Amygdala (tissue), 56 donors: ENCODE data around the gene ALB.

Source experiments
- DNase-seq, 56 donors: peaks; one replicate each; lab custom pipeline; 2025; lab: John Stamatoyannopoulos, UW

Gene ALB

DNA sequence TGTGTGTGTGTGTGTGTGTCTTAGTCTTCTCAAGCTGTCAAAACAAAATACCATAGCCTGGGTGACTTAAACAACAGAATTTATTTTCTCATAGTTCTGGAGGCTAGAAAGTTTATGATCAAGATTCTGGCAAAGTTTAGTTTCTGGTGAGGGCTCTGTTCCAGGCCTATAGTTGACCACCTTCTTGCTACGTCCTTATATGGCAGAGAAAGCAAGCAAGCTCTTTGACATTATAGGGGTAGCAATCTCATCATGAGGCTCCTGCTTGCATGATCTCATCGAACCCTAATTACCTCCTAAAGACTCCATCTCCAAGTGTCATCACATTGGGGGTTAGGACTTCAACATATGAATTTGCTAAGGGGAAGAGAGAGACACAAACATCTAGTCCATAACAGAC lies 25.0 kb downstream of the ALB start:
- no peak for DNase-seq

DNA sequence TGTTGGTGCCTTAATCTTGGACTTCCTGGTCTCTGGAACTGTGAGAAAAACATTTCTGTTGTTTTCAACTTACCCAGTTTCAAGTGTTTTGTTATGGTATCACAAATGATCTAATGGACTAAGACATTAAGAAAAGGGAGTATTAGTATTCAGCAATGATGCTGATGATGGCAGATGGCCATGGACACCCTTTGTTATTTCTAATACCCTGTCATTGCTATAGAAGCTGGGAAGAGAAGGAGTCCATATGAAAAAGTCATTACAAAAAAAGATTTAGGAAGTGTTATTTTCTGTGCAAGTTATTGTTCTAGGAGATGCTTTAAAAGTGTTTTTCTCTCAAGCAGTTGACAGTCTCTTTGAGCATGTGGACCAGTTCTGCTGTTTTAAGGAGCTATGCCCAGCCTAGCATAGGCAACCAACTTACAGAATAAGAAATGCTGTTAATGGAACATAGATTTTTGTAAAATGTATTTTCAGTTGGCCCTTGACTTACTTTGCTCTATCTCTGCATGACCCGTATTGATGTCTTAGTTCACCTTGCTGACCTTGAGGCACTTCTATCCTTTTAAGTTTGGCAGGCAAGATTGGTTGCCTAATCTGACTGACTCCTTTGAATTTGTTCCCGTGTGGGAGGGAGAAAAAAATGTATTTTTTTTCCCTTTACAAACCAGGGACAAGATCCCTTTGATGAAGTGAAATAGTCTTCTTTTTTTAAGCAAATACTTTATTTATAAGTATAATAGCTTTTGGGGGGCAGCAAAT lies 25.9 kb downstream of the ALB start:
- DNase-seq = no peak

DNA sequence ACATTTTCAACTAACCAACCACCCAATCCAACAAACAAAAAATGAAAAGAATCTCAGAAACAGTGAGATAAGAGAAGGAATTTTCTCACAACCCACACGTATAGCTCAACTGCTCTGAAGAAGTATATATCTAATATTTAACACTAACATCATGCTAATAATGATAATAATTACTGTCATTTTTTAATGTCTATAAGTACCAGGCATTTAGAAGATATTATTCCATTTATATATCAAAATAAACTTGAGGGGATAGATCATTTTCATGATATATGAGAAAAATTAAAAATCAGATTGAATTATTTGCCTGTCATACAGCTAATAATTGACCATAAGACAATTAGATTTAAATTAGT lies 27.7 kb downstream of the ALB start:
- DNase-seq = no peak

DNA sequence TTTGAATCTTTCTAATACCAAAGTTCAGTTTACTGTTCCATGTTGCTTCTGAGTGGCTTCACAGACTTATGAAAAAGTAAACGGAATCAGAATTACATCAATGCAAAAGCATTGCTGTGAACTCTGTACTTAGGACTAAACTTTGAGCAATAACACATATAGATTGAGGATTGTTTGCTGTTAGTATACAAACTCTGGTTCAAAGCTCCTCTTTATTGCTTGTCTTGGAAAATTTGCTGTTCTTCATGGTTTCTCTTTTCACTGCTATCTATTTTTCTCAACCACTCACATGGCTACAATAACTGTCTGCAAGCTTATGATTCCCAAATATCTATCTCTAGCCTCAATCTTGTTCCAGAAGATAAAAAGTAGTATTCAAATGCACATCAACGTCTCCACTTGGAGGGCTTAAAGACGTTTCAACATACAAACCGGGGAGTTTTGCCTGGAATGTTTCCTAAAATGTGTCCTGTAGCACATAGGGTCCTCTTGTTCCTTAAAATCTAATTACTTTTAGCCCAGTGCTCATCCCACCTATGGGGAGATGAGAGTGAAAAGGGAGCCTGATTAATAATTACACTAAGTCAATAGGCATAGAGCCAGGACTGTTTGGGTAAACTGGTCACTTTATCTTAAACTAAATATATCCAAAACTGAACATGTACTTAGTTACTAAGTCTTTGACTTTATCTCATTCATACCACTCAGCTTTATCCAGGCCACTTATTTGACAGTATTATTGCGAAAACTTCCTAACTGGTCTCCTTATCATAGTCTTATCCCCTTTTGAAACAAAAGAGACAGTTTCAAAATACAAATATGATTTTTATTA lies 28.3 kb downstream of the ALB start:
- DNase-seq = no peak

DNA sequence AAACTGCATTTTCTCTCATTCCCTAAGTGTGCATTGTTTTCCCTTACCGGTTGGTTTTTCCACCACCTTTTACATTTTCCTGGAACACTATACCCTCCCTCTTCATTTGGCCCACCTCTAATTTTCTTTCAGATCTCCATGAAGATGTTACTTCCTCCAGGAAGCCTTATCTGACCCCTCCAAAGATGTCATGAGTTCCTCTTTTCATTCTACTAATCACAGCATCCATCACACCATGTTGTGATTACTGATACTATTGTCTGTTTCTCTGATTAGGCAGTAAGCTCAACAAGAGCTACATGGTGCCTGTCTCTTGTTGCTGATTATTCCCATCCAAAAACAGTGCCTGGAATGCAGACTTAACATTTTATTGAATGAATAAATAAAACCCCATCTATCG lies 29.1 kb downstream of the ALB start:
- DNase-seq = no peak

DNA sequence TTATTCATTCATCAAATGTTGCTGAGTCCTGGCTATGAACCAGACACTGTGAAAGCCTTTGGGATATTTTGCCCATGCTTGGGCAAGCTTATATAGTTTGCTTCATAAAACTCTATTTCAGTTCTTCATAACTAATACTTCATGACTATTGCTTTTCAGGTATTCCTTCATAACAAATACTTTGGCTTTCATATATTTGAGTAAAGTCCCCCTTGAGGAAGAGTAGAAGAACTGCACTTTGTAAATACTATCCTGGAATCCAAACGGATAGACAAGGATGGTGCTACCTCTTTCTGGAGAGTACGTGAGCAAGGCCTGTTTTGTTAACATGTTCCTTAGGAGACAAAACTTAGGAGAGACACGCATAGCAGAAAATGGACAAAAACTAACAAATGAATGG lies 30.2 kb downstream of the ALB start:
- no peak for DNase-seq

DNA sequence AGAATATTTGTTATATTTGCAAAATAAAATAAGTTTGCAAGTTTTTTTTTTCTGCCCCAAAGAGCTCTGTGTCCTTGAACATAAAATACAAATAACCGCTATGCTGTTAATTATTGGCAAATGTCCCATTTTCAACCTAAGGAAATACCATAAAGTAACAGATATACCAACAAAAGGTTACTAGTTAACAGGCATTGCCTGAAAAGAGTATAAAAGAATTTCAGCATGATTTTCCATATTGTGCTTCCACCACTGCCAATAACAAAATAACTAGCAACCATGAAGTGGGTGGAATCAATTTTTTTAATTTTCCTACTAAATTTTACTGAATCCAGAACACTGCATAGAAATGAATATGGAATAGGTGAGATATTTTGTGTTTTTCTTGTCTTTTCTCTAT lies 31.9 kb downstream of the ALB start, which contains the start of gene AFP:
Gene AFP (plus strand): TSS at position 238 of the 400 bp plus-strand sequence. CDS start 42 bp downstream, at position 280.
- DNase-seq = no peak

DNA sequence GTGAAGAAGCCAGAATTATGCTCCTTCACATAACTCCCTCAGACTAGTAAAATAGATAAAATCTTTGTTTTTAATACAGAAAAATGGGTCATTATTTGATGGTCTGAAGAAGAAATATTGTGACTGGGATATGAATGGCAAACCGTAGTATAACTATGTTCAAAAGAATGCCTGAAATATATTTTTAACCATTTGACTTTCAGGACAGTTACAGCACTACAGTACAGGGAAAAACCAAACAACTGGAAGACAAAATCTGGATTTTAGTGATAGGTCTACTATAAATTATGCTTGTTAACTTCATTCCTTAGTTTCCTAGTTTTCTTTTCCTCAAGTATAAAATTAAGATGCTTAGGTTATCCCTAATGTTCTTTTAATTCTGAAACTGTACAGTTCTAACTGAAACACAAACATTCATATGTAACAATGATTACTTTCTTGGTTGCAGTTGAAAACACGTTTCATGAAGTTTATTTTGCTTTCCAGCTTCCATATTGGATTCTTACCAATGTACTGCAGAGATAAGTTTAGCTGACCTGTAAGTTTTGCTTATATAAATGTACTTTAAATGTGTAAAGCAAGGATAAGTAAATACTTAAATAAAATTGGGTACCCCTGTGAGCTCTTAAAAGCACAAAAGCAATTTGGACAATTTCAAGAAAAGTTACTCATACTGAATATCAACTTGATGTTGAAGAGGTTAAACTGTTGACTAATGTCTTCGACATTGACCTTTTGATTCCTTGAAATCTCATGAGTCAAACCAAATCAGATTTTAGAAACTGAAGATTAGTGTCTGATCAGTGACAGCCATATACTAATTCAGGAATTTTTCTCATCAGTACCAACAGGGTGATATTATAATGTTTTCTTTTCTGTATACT lies 32.8 kb downstream of the ALB start:
- no peak for DNase-seq

DNA sequence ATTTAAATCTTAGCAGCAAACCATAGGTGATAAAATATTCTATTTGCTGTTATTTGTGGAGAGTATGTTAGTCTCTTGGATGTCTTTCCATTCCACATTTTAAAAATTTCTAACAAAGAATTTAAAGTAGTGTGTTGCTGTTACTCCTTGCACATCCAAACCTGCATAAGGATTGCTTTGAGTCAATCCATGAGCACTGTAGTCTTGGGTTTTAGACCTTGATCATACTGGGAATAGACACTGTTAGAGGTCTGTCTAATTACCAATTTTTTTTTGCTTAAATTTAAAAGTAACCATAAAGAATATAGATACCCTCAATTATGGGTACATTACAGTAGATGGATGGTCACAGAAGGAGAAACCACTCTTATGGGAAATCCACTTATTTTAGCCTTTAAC lies 33.5 kb downstream of the ALB start:
- no peak for DNase-seq

DNA sequence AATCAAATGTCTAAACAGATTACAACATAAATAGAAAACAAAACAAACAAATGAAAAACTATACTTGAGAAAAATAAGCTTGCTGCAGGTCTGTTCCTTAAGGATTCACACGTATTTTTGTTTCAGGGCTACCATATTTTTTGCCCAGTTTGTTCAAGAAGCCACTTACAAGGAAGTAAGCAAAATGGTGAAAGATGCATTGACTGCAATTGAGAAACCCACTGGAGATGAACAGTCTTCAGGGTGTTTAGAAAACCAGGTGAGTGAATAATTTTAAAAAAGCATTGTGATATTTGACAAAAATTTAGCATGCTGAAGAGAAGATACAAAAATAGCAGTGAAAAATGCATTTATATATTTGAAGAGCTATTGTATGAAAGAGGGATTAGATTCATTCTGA lies 34.0 kb downstream of the ALB start:
- DNase-seq = no peak

DNA sequence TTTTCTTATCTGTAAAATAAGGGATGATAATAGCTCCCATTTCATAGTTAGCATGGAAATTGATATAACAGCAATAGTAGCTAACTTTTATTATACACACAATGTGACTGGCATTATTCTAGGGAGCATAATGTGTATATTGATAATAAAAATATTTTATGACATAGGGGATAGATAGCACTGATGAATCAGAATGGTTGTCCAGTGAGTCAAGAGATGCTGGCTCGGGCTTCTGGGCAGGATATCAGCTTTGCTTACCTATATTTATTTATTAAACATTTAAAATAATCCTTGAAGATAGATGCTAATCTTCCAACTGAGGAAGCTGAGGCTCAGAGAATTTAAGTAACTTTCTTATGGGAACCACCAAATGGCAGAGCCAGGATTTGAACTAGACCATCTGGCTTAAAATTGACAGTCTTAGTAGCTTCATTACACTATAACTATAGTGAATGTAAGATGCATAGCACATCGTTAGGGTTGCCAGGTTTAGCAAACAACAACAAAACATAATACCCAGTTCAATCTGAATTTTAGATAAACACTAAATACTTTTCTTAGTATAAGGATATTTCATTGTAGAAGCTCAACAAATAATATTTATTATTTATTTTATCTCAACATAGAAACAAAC lies 34.6 kb downstream of the ALB start:
- DNase-seq = no peak

DNA sequence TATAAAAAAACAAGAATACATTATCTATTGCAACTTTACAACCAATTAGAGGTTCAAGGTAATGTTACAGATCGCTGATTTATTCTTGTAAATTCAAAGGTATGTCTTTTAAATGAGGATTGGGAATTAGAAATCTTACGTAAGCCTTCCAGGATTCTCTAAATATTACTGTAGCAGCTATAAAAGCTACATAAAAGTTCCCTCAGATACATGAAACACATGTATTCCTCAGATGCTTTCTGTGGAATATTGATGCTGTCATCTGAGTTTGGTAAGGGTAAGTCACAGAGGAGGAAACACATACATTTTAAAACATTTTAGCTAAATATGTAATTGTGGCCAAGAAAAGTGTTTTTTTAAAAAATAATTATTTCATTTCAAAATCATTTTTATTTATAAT lies 35.4 kb downstream of the ALB start:
- no peak for DNase-seq

DNA sequence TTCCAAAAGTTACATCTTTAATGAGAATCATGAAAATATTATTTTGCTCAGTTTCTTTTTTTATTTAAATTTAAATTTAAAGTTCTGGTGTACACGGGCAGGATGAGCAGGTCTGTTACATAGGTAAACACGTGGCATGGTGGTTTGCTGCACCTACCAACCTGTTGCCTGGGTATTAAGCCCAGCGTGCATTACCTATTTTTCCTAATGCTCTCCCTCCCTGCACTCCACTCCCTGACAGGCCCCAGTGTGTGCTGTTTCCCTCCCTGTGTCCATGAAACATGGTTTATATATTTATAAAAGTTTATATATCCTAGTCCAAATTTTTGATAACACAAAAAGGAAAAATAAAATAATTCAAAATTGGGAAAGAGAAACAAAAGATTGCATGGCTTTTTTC lies 35.9 kb downstream of the ALB start:
- no peak for DNase-seq

DNA sequence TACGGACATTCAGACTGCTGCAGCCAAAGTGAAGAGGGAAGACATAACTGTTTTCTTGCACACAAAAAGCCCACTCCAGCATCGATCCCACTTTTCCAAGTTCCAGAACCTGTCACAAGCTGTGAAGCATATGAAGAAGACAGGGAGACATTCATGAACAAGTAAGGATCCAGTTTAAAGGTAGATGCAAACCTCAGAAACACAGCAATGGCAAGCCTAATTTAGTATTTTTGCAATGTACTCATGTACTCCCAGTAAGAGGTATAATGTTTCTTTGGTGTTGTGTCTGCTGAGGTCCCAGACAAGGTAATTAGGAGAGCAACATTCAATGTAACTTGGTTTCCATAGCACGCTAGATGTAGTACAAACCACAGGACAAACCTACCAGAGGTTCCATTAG lies 36.6 kb downstream of the ALB start:
- no peak for DNase-seq

DNA sequence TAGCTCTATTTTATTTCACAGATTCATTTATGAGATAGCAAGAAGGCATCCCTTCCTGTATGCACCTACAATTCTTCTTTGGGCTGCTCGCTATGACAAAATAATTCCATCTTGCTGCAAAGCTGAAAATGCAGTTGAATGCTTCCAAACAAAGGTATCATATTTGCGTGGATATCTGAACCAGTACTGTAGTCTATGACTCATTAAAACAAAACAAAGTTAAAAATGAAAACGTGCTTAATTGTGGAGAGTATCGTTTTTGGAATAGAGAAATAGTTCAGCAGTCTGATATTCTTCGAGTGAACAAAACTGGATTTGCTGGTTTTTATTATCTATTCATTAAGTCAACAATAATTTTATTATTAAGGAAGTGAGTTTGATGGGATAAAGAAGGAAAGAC lies 38.2 kb downstream of the ALB start:
- DNase-seq = no peak

DNA sequence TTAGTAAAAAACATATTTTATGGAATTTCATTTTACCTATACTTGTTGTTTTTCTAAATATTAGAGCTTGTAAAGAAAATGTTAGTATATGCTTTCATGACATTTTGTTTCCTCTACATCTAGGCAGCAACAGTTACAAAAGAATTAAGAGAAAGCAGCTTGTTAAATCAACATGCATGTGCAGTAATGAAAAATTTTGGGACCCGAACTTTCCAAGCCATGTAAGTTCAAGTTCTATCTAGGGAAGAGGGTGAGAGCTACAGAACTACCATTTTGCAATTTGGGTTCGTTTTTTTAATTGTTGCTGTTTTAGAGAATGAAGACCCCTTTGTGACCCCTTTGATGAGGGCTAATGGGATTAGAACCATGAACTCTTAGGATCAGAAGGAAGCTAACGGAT lies 39.1 kb downstream of the ALB start:
- DNase-seq = no peak

DNA sequence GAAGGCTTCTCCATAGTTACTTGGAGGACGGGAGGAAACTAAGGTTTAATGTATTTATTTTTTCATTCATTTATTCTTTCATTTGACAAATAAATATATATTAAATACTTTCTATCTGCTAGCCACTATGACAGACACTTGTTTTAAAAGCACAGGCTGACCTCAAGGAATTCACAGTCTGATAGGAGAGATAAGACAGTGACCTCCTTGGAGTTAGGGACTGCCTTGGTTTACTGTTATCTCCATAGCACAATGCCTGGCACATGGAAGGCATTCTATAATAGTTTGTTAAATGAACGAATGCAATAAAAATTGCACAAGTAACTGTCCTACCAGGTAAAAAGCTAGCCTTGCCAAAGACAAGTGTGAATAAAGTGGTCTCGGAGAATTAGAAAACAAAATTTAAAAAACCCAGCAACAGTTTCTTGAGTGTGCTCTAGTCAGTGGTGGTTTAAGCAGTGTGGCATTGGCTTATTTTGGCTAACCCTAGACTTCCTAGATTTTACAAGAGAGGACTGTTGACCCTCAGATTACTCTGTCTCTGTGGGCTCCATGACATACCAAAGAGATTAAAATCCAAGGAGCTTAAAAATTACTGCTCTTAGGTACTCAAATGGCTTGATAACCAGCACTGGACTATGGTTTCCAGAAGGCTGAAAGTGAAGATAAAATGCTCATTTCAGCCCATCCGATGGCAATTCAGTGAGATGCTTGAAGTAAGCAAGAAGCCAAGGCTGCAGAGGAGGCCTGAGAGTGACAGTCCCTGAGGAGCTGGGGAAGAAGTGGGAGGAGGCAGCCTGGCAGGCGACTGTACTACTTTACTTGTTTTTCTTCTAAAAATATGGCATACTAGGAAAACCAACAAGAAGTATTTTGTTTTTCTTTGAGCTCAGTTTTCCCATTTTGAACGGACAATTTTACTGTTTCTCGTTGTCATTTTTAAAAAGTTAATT lies 41.6 kb downstream of the ALB start:
- DNase-seq = no peak

DNA sequence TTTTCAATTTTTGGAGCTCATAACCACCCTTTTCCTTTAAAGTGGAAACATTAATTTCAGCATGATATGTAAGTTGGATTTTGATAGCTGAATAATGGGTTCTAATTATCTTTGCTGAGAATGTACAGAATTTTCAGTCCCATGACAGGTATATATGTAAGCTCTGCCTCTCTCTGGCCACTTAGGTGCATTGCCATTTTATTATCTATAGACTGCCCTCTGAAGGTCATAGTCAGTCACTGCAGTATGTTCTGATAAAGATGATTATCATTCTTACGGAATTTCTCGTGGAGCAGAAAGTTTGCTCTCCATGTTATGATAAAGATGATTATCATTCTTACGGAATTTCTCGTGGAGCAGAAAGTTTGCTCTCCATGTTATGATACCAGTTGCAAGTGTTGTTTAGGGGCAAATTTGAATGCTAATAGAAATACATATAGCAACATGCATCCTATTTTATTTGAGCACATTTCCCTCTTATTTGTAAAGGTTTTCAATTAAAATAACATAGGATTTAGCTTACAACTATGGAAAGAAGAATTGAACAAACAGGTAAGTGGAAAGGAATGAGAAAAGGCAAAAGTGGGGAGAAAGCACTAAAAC lies 42.4 kb downstream of the ALB start:
- no peak for DNase-seq

DNA sequence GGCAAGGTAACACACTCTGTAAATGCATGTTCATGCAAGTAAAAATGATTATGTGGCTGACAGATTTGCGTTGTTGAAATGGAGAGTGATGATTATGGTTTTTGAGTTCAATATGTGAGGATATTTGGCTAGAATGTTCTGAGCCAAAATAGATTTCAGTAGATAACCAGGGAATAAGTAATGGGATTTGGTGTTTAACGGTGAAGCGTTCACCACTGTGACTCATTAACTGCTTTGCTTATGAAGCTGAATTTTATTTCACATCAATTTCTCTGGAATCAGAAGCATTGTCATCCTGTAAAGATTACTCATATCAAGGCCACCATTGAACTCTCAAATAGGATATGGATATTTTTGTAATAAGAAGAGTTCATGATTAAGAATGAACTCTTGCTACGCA lies 43.6 kb downstream of the ALB start:
- DNase-seq = no peak
